Fibroblast of lung (primary cell): ENCODE results near the gene SGCE.

ENCODE experiments used
- EZH2 ChIP-seq: IDR thresholded peaks from 2 replicates; pipeline ENCODE4 v1.5.1; 2012; ENCODE audit warnings: low read length, control low read depth, mild to moderate bottlenecking; ENCODE audit errors: missing control alignments
- TF ChIP-seq, protein P1 (sequence below), 2 donors: IDR thresholded peaks in 1 of 2; conservative IDR thresholded peaks in 1 of 2; 1 replicate in 1 of 2; 2 replicates in 1 of 2; pipeline ENCODE4 v1.5.1; 2011 to 2012; ENCODE audit warnings: low read length in 2 of 2, control low read depth in 1 of 2, inconsistent platforms in 1 of 2, low read depth in 1 of 2, mild to moderate bottlenecking in 1 of 2

DNA sequence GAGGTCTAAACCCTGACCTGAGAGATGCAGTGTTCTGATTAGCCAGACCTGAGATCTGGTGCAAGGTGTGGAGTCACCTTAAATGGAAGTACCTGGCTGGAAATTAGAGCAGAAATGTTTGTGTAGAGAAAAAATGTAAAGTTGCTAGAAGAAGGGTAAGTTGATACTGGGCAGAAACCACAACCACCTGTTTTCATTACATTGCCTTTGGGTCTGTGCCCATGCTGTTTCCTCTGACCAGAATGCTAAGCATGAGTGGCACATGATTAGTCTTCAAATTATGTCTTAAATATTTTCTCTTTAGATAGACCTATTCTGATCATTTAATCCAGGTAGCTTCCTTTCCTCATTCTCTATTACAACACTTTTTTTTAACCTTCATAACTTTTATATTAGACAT, 77.3 kb downstream of the SGCE start:
- TF ChIP-seq, protein P1, sequence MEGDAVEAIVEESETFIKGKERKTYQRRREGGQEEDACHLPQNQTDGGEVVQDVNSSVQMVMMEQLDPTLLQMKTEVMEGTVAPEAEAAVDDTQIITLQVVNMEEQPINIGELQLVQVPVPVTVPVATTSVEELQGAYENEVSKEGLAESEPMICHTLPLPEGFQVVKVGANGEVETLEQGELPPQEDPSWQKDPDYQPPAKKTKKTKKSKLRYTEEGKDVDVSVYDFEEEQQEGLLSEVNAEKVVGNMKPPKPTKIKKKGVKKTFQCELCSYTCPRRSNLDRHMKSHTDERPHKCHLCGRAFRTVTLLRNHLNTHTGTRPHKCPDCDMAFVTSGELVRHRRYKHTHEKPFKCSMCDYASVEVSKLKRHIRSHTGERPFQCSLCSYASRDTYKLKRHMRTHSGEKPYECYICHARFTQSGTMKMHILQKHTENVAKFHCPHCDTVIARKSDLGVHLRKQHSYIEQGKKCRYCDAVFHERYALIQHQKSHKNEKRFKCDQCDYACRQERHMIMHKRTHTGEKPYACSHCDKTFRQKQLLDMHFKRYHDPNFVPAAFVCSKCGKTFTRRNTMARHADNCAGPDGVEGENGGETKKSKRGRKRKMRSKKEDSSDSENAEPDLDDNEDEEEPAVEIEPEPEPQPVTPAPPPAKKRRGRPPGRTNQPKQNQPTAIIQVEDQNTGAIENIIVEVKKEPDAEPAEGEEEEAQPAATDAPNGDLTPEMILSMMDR (conservative IDR thresholded peaks at IDR 0.05 in 1 of 2, IDR thresholded peaks at IDR 0.05 in 1 of 2; ENCODE audit: low read depth in 1 of 2, low read length in 2 of 2) = no peak
- TF ChIP-seq EZH2 = no peak
